ENCODE measurements around the gene PKP1. TPM values are rescaled to one million over a fixed set of nuclear protein-coding genes. Genes with fewer than 3 reads are reported as not detected.

The PKP1 gene
- total RNA-seq, 1 experiment from 2014 or later, result 0.94 TPM

GRCh38 chr1:201286445-201286844 is 3.1 kb downstream of the PKP1 start:
- no peaks in the 10 kb centered on the region for H3K27me3 ChIP-seq (ENCODE audit: insufficient read depth, low read depth)
- H3F3A ChIP-seq (ENCODE audit: insufficient read depth, low read depth), result peaks cover 14% of the 10 kb centered on the region
- no peaks in the 10 kb centered on the region for H3K9me3 ChIP-seq (ENCODE audit: insufficient read depth, low read depth)
- intact Hi-C loops (cut with micrococcal nuclease; ENCODE audit: unreplicated experiment), result no loop called here
- H3K79me2 ChIP-seq (ENCODE audit: low read depth), result no peaks in the 10 kb centered on the region
- TF ChIP-seq CTCF (conservative IDR thresholded peaks at IDR 0.05) (no peak), EZH2 (IDR thresholded peaks at IDR 0.05; ENCODE audit: low read depth) (no peak)
- peaks cover 37% of the 10 kb centered on the region for H3K4me1 ChIP-seq (replicated peaks; ENCODE audit: insufficient read depth)
- no peaks in the 10 kb centered on the region for H4K20me1 ChIP-seq (ENCODE audit: insufficient read depth)
- H3K36me3 ChIP-seq (ENCODE audit: low read depth), result no peaks in the 10 kb centered on the region
- no TSS peak for BruUV-seq (replicated peaks)
- 0 out of 2 replicates have a peak overlapping the region, but pooled peaks have one; percentile 4 for H3K27ac ChIP-seq
- no peak for DNase-seq
- H2AFZ ChIP-seq, result no peak overlapping the region
- POLR2A ChIA-PET (ENCODE audit: unreplicated experiment), result no interaction called here
- CTCF ChIA-PET, result no interaction called here
- no peaks in the 10 kb centered on the region for H3K9me2 ChIP-seq (ENCODE audit: insufficient read depth)
- no peak overlapping the region for H3K4me3 ChIP-seq
- H3K4me2 ChIP-seq, result peak overlapping the region; percentile 35

GRCh38 chr1:201288007-201288406 is 4.7 kb downstream of the PKP1 start:
- Histone ChIP-seq H3F3A (ENCODE audit: insufficient read depth, low read depth) (peaks cover 14% of the 10 kb centered on the region), H3K27ac (no peak overlapping the region), H3K79me2 (ENCODE audit: low read depth) (no peaks in the 10 kb centered on the region), H3K9me3 (ENCODE audit: insufficient read depth, low read depth) (no peaks in the 10 kb centered on the region), H3K27me3 (ENCODE audit: insufficient read depth, low read depth) (no peaks in the 10 kb centered on the region), H3K4me3 (no peak overlapping the region), H3K9me2 (ENCODE audit: insufficient read depth) (no peaks in the 10 kb centered on the region), H2AFZ (no peak overlapping the region), H4K20me1 (ENCODE audit: insufficient read depth) (no peaks in the 10 kb centered on the region), H3K4me2 (no peak overlapping the region), H3K36me3 (ENCODE audit: low read depth) (no peaks in the 10 kb centered on the region), H3K4me1 (replicated peaks; ENCODE audit: insufficient read depth) (peaks cover 37% of the 10 kb centered on the region)
- no peak for DNase-seq
- ChIA-PET CTCF (no interaction called here), POLR2A (ENCODE audit: unreplicated experiment) (no interaction called here)
- no TSS peak for BruUV-seq (replicated peaks)
- TF ChIP-seq CTCF (conservative IDR thresholded peaks at IDR 0.05), result no peak
- no peak for TF ChIP-seq EZH2 (IDR thresholded peaks at IDR 0.05; ENCODE audit: low read depth)
- intact Hi-C loops (cut with micrococcal nuclease; ENCODE audit: unreplicated experiment), result no loop called here

GRCh38 chr1:201288765-201289164 is 5.5 kb downstream of the PKP1 start:
- Histone ChIP-seq H2AFZ (no peak overlapping the region), H3K4me1 (replicated peaks; ENCODE audit: insufficient read depth) (peaks cover 37% of the 10 kb centered on the region), H3F3A (ENCODE audit: insufficient read depth, low read depth) (peaks cover 14% of the 10 kb centered on the region), H3K27ac (no peak overlapping the region), H3K9me2 (ENCODE audit: insufficient read depth) (no peaks in the 10 kb centered on the region), H3K79me2 (ENCODE audit: low read depth) (no peaks in the 10 kb centered on the region), H3K36me3 (ENCODE audit: low read depth) (no peaks in the 10 kb centered on the region), H3K27me3 (ENCODE audit: insufficient read depth, low read depth) (no peaks in the 10 kb centered on the region), H4K20me1 (ENCODE audit: insufficient read depth) (no peaks in the 10 kb centered on the region), H3K4me2 (no peak overlapping the region), H3K4me3 (no peak overlapping the region), H3K9me3 (ENCODE audit: insufficient read depth, low read depth) (no peaks in the 10 kb centered on the region)
- BruUV-seq (replicated peaks), result no TSS peak
- TF ChIP-seq EZH2 (IDR thresholded peaks at IDR 0.05; ENCODE audit: low read depth) (no peak), CTCF (conservative IDR thresholded peaks at IDR 0.05) (no peak)
- ChIA-PET POLR2A (ENCODE audit: unreplicated experiment) (interaction anchor here (0.6 kb wide), 2 partner anchors 13 to 62 kb away, joined by 9 to 10 read pairs; no protein-coding TSS in a partner anchor), CTCF (interaction anchor here (0.9 to 1.7 kb wide), 3 partner anchors 19 to 59 kb away, joined by 3 to 13 read pairs (median 9); no protein-coding TSS in a partner anchor)
- intact Hi-C loops (cut with micrococcal nuclease; ENCODE audit: unreplicated experiment), result loop anchor here (1.0 kb wide), 1 partner anchor 23 kb away; no protein-coding TSS in a partner anchor
- no peak for DNase-seq
